ENCODE results near the gene ITSN2. TPM values are rescaled to one million over a fixed set of nuclear protein-coding genes. Genes with fewer than 3 reads are reported as not detected.

ITSN2 gene
- total RNA-seq, 1 experiment from 2014 or later, result 26.5 TPM

- no TSS peak for BruUV-seq (replicated peaks)
- H3K36me3 ChIP-seq (ENCODE audit: control insufficient read depth in 1 of 2, insufficient read depth in 2 of 2, low read length in 2 of 2), result no peaks in the 10 kb centered on the region
- H3K9me3 ChIP-seq (ENCODE audit: control insufficient read depth in 1 of 2, insufficient read depth in 1 of 2, low read depth in 1 of 2, low read length in 2 of 2), result no peaks in the 10 kb centered on the region
- no peaks in the 10 kb centered on the region for H3K9me2 ChIP-seq (ENCODE audit: insufficient read depth)
- RAD21 ChIA-PET (ENCODE audit: low non-redundant PET in 1 of 2, low total read pairs in 2 of 2, uncharacterized antibody in 2 of 2, unreplicated experiment in 2 of 2), result no interaction called here
- H3K79me2 ChIP-seq (ENCODE audit: insufficient read depth, low read length), result no peaks in the 10 kb centered on the region
- CTCF ChIA-PET, result no interaction called here
- H2AFZ ChIP-seq (ENCODE audit: low read depth, low read length, poor library complexity, severe bottlenecking), result no peak overlapping the region
- ATAC-seq, result no peak
- POLR2A ChIA-PET, result interaction anchor here (0.7 kb wide), 1 partner anchor 12 kb away, joined by 3 read pairs; no protein-coding TSS in a partner anchor
- H3K4me2 ChIP-seq (ENCODE audit: low read length), result no peak overlapping the region
- H3K27me3 ChIP-seq (ENCODE audit: insufficient read depth, low read length), result no peaks in the 10 kb centered on the region
- no peaks in the 10 kb centered on the region for H4K20me1 ChIP-seq (ENCODE audit: insufficient read depth)
- no peak overlapping the region for H3K9ac ChIP-seq (ENCODE audit: low read length)
- no peak overlapping the region for H3K4me3 ChIP-seq (replicated peaks in 1 of 2; ENCODE audit: low read depth in 1 of 2, low read length in 2 of 2)
- no peaks in the 10 kb centered on the region; a peak in 1 of 4 replicates for H3K4me1 ChIP-seq (ENCODE audit: control insufficient read depth in 1 of 2, insufficient read depth in 2 of 2, low read length in 2 of 2)
- no peak for DNase-seq (ENCODE audit: low read depth, low spot score)
- no peak overlapping the region for H3K27ac ChIP-seq (ENCODE audit: low read depth, low read length)
- TF ChIP-seq EZH2phosphoT487 (IDR thresholded peaks at IDR 0.05; ENCODE audit: borderline replicate concordance), result no peak
- TF ChIP-seq MAX (IDR thresholded peaks at IDR 0.05), result no peak
- TF ChIP-seq EZH2 (IDR thresholded peaks at IDR 0.05), result no peak
- TF ChIP-seq ELF1 (IDR thresholded peaks at IDR 0.05; ENCODE audit: borderline replicate concordance, low read depth), result no peak
- no peak for TF ChIP-seq ATF3 (IDR thresholded peaks at IDR 0.05)
- no peak for TF ChIP-seq SIN3A (IDR thresholded peaks at IDR 0.05; ENCODE audit: low read depth)
- TF ChIP-seq RAD21 (IDR thresholded peaks at IDR 0.05; ENCODE audit: low read depth), result no peak
- no peak for TF ChIP-seq REST (IDR thresholded peaks at IDR 0.05; ENCODE audit: low read depth)
- TF ChIP-seq ZFX (IDR thresholded peaks at IDR 0.05), result no peak
- intact Hi-C loops (cut with micrococcal nuclease), result no loop called here
Observed at GRCh38 chr2:24179683-24180082, 180.7 kb downstream of the ITSN2 start.

Measured in HCT116 (cell line).